MCF 10A (cell line): Measurements from ENCODE around the gene ANKRD6. TPM values are rescaled to one million over a fixed set of nuclear protein-coding genes. Genes with fewer than 3 reads are reported as not detected.

Experiments used
- BruUV-seq: library from RNA; stranded (reverse); fragments of 400-500 nt; replicated peaks from 2 replicates; lab custom pipeline; 2021; lab: Mats Ljungman, UMichigan
- CTCF ChIA-PET: fragments of 300-600 bp; sonication (Branson Sonifier 250); formaldehyde crosslinking; extraction: SDS; loops from one replicate; lab custom pipeline; 2021; ENCODE audit warnings: antibody characterized with exemption, inconsistent platforms; lab: Yijun Ruan, JAX
- POLR2A ChIA-PET: fragments of 300-600, 350-650 bp; sonication (Branson Sonifier 250); formaldehyde crosslinking; extraction: SDS; loops from one replicate; lab custom pipeline; 2020; ENCODE audit warnings: antibody characterized with exemption, inconsistent platforms; lab: Yijun Ruan, JAX
- DNase-seq: peaks from one replicate; pipeline ENCODE4 v3.0.0-alpha.2; 2018; ENCODE audit not compliant: unreplicated experiment
- H3K27ac Mint-ChIP-seq: one replicate; pipeline ENCODE4 v1.8.0; 2022; ENCODE audit warnings: mild to moderate bottlenecking, low read depth, mixed read lengths; ENCODE audit not compliant: unreplicated experiment
- H3K27me3 Mint-ChIP-seq: one replicate; pipeline ENCODE4 v1.8.0; 2022; ENCODE audit warnings: mixed read lengths; ENCODE audit not compliant: insufficient read depth, unreplicated experiment
- H3K36me3 Mint-ChIP-seq: one replicate; pipeline ENCODE4 v1.8.0; 2022; ENCODE audit warnings: mild to moderate bottlenecking, moderate library complexity, mixed read lengths; ENCODE audit not compliant: insufficient read depth, unreplicated experiment
- H3K4me1 Mint-ChIP-seq: one replicate; pipeline ENCODE4 v1.8.0; 2022; ENCODE audit warnings: mixed read lengths; ENCODE audit not compliant: insufficient read depth, unreplicated experiment
- H3K4me3 Mint-ChIP-seq: one replicate; pipeline ENCODE4 v1.8.0; 2022; ENCODE audit warnings: mild to moderate bottlenecking, moderate library complexity, mixed read lengths; ENCODE audit not compliant: unreplicated experiment
- H3K9me3 Mint-ChIP-seq: one replicate; pipeline ENCODE4 v1.8.0; 2022; ENCODE audit warnings: mixed read lengths; ENCODE audit not compliant: unreplicated experiment
- CTCF ChIP-seq: fragments of 200-600 bp; IDR thresholded peaks from one replicate; pipeline ENCODE4 v1.8.0; 2022; ENCODE audit warnings: antibody characterized with exemption, mild to moderate bottlenecking; ENCODE audit not compliant: unreplicated experiment
- intact Hi-C: fragments of 100-400 bp; cut with micrococcal nuclease; formaldehyde crosslinking; loops from 2 replicates; pipeline ENCODE4 v1.14.1; 2022
- total RNA-seq: library from RNA; stranded (reverse); gene quantifications from 2 replicates; pipeline ENCODE4 v1.2.3, GENCODE V29; 2022

Gene ANKRD6
- total RNA-seq, 1 experiment from 2014 or later: 2.1 TPM

- BruUV-seq: no TSS peak
- TF ChIP-seq CTCF: no peak
- Mint-ChIP-seq H3K4me3 (peak overlapping the region; percentile 71), H3K36me3 (no peaks in the 10 kb centered on the region), H3K27me3 (peaks cover 30% of the 10 kb centered on the region), H3K4me1 (no peaks in the 10 kb centered on the region), H3K9me3 (no peaks in the 10 kb centered on the region), H3K27ac (no peak overlapping the region)
- ChIA-PET CTCF (interaction anchor here (1.0 kb wide), 1 partner anchor 39 kb away, joined by 3 read pairs; no protein-coding TSS in a partner anchor), POLR2A (no interaction called here)
- intact Hi-C loops: no loop called here
- no peak for DNase-seq
Measured at GRCh38 chr6:89410788-89411144, 22.2 kb upstream of the ANKRD6 start.

- Mint-ChIP-seq H3K36me3 (no peaks in the 10 kb centered on the region), H3K9me3 (no peaks in the 10 kb centered on the region), H3K4me1 (no peaks in the 10 kb centered on the region), H3K27ac (no peak overlapping the region), H3K27me3 (peaks cover 26% of the 10 kb centered on the region), H3K4me3 (peak overlapping the region; percentile 71)
- no peak for TF ChIP-seq CTCF
- no TSS peak for BruUV-seq
- CTCF ChIA-PET: interaction anchor here (1.0 kb wide), 1 partner anchor 39 kb away, joined by 3 read pairs; no protein-coding TSS in a partner anchor
- no peak for DNase-seq
- POLR2A ChIA-PET: interaction anchor here (0.6 kb wide), 1 partner anchor 1629 kb away, joined by 3 read pairs; no protein-coding TSS in a partner anchor
- intact Hi-C loops: no loop called here
Measured at GRCh38 chr6:89411145-89412070, 21.5 kb upstream of the ANKRD6 start.

- intact Hi-C loops: no loop called here
- TF ChIP-seq CTCF: no peak
- peaks cover 25% of the 10 kb centered on the region for H3K27me3 Mint-ChIP-seq
- no peak for DNase-seq
- POLR2A ChIA-PET: interaction anchor here (0.8 to 1.1 kb wide), 3 partner anchors 40 to 231 kb away, joined by 3 read pairs; no protein-coding TSS in a partner anchor
- no peak within 1 kb of the TSS for H3K27ac Mint-ChIP-seq
- no peaks in the 10 kb centered on the region for H3K9me3 Mint-ChIP-seq
- CTCF ChIA-PET: interaction anchor here (0.6 to 3.2 kb wide), 4 partner anchors 20 to 188 kb away, joined by 3 to 12 read pairs (median 4); no protein-coding TSS in a partner anchor
- H3K36me3 Mint-ChIP-seq: no peaks in the 10 kb centered on the region
- no peaks in the 10 kb centered on the region for H3K4me1 Mint-ChIP-seq
- BruUV-seq: no TSS peak
- H3K4me3 Mint-ChIP-seq: peak within 1 kb of the TSS; percentile 71
Measured at GRCh38 chr6:89412071-89413005, 20.6 kb upstream of the ANKRD6 start, which contains the start of gene RRAGD. RRAGD (minus strand) TSS chr6:89412273; CDS start chr6:89411993, 280 bp downstream.
